Naive thymus-derived CD4-positive, alpha-beta T cell (primary cell): ENCODE data around the gene ZFYVE28. TPM values are rescaled to one million over a fixed set of nuclear protein-coding genes. Genes with fewer than 3 reads are reported as not detected.

Experiments
- ATAC-seq: fragments of 150-1000 bp; cut with Tn5 transposase; 2 replicates; pipeline ENCODE4 v1.10.0; 2021; ENCODE audit warnings: mild to moderate bottlenecking, moderate library complexity
- CTCF ChIA-PET: fragments of 350-600 bp; sonication (Branson Sonifier 250); formaldehyde crosslinking; loops from one replicate; lab custom pipeline; 2021; ENCODE audit warnings: antibody characterized with exemption; lab: Charles Lee
- POLR2A ChIA-PET: fragments of 350-600 bp; sonication (Branson Sonifier 250); formaldehyde crosslinking; loops from one replicate; lab custom pipeline; 2021; ENCODE audit warnings: antibody characterized with exemption, inconsistent platforms; lab: Charles Lee
- DNase-seq, 9 donors: peaks; one replicate each; pipeline versions ENCODE4 v3.0.0 to v3.0.0-alpha.2; 2020 to 2022; ENCODE audit warnings: mixed read lengths in 1 of 9
- H3K27ac ChIP-seq: one replicate; pipeline ENCODE4 v1.7.0; 2013; ENCODE audit warnings: mild to moderate bottlenecking, low read depth, low read length, moderate library complexity
- H3K27me3 ChIP-seq, 2 donors: one replicate each; pipeline ENCODE4 v1.7.0; 2013; ENCODE audit warnings: low read length in 2 of 2, mild to moderate bottlenecking in 2 of 2, moderate library complexity in 2 of 2; ENCODE audit not compliant: control insufficient read depth in 2 of 2, insufficient read depth in 2 of 2
- H3K36me3 ChIP-seq, 3 experiments: 1 replicate in 2 of 3; 2 replicates in 1 of 3; pipeline ENCODE4 v1.7.0; 2013; ENCODE audit warnings: low read length in 3 of 3, mild to moderate bottlenecking in 3 of 3, moderate library complexity in 1 of 3; ENCODE audit not compliant: insufficient read depth in 3 of 3, control insufficient read depth in 2 of 3
- H3K4me1 ChIP-seq, 2 donors: one replicate each; pipeline ENCODE4 v1.7.0; 2013; ENCODE audit warnings: low read length in 2 of 2, mild to moderate bottlenecking in 2 of 2, moderate library complexity in 1 of 2; ENCODE audit not compliant: control insufficient read depth in 2 of 2, insufficient read depth in 2 of 2
- H3K4me3 ChIP-seq: 2 replicates; pipeline ENCODE4 v1.7.0; 2013; ENCODE audit warnings: mild to moderate bottlenecking, low read length
- H3K9me3 ChIP-seq, 3 experiments: 1 replicate in 2 of 3; 2 replicates in 1 of 3; pipeline ENCODE4 v1.7.0; 2013; ENCODE audit warnings: low read length in 3 of 3; ENCODE audit not compliant: control insufficient read depth in 2 of 3
- H3K27ac Mint-ChIP-seq, 9 donors: one replicate each; pipeline ENCODE4 v1.8.0; 2020 to 2022; ENCODE audit warnings: mixed read lengths in 9 of 9, mild to moderate bottlenecking in 8 of 9, moderate library complexity in 5 of 9, inconsistent platforms in 2 of 9
- H3K27me3 Mint-ChIP-seq, 5 donors: one replicate each; pipeline ENCODE4 v1.8.0; 2021 to 2022; ENCODE audit warnings: mixed read lengths in 5 of 5, mild to moderate bottlenecking in 1 of 5
- H3K36me3 Mint-ChIP-seq, 5 donors: one replicate each; pipeline ENCODE4 v1.8.0; 2020 to 2022; ENCODE audit warnings: mixed read lengths in 5 of 5, mild to moderate bottlenecking in 3 of 5, inconsistent platforms in 1 of 5
- H3K4me1 Mint-ChIP-seq, 7 donors: one replicate each; pipeline ENCODE4 v1.8.0; 2020 to 2022; ENCODE audit warnings: mixed read lengths in 7 of 7, mild to moderate bottlenecking in 3 of 7, inconsistent platforms in 1 of 7
- H3K4me3 Mint-ChIP-seq, 10 donors: one replicate each; pipeline ENCODE4 v1.8.0; 2020 to 2022; ENCODE audit warnings: mild to moderate bottlenecking in 10 of 10, mixed read lengths in 10 of 10, moderate library complexity in 6 of 10, inconsistent platforms in 2 of 10
- H3K9me3 Mint-ChIP-seq, 11 donors: one replicate each; pipeline ENCODE4 v1.8.0; 2020 to 2022; ENCODE audit warnings: mixed read lengths in 11 of 11, mild to moderate bottlenecking in 4 of 11, inconsistent platforms in 1 of 11, moderate library complexity in 1 of 11
- intact Hi-C, 2 donors: fragments of 100-400 bp; cut with micrococcal nuclease; formaldehyde crosslinking; loops; one replicate each; pipeline ENCODE4 v1.15.1; 2023
- polyA plus RNA-seq, 2 donors: library from polyadenylated mRNA; unstranded; fragments of 300-500 nt; fragmentation: Illumina TruSeq; gene quantifications; one replicate each; pipeline ENCODE4 v1.2.3, GENCODE V29; 2021
- total RNA-seq, 6 experiments: library from RNA in 5 of 6; stranded (reverse) in 5 of 6; gene quantifications; 1 replicate in 5 of 6; 2 replicates in 1 of 6; pipeline ENCODE4 v1.2.3 and lab custom pipeline; 2021 to 2026

The ZFYVE28 gene
- total and polyA plus RNA-seq, 7 experiments from 2014 or later: 6.1 to 26.5 (median 15.9) TPM

DNA sequence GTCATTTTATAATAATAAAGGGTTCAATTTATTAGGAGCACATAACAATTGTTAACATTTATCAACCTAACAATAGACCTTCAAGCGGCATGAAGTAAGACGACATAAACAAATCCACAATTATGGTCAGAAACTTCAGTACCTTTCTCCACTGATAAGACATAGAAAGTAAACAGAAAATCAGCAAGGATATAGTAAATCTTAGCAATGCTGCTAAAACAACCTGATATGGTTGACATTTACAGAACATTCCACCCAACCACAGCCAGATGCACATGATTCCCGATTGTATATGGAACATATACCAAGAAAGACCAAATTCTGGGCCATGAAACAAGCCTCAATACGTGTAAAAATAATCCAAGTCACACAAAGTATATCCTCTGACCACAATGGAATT lies 71.3 kb downstream of the ZFYVE28 start:
- Histone ChIP-seq H3K4me3 (no peak overlapping the region), H3K36me3 (peaks cover 0 to 2% (median 0%) of the 10 kb centered on the region in 3 experiments), H3K27me3 (no peaks in the 10 kb centered on the region), H3K4me1 (no peaks in the 10 kb centered on the region), H3K9me3 (no peaks in the 10 kb centered on the region), H3K27ac (no peak overlapping the region)
- DNase-seq (no peak), ATAC-seq (no peak)
- POLR2A ChIA-PET: interaction anchor here (0.5 kb wide), 1 partner anchor 345 kb away, joined by 4 read pairs; no protein-coding TSS in a partner anchor
- Mint-ChIP-seq H3K27me3 (peaks cover 0 to 15% (median 0%) of the 10 kb centered on the region in 5 donors), H3K4me1 (peaks cover 3 to 19% (median 9%) of the 10 kb centered on the region in 7 donors), H3K36me3 (peaks cover 0 to 28% (median 16%) of the 10 kb centered on the region in 5 donors), H3K27ac (peak overlapping the region in 5 of 9 donors; percentile 1 to 74 (median 6)), H3K9me3 (peaks cover 0 to 29% (median 3%) of the 10 kb centered on the region in 11 donors), H3K4me3 (no peak overlapping the region)
- intact Hi-C loops: no loop called here
- CTCF ChIA-PET: no interaction called here

DNA sequence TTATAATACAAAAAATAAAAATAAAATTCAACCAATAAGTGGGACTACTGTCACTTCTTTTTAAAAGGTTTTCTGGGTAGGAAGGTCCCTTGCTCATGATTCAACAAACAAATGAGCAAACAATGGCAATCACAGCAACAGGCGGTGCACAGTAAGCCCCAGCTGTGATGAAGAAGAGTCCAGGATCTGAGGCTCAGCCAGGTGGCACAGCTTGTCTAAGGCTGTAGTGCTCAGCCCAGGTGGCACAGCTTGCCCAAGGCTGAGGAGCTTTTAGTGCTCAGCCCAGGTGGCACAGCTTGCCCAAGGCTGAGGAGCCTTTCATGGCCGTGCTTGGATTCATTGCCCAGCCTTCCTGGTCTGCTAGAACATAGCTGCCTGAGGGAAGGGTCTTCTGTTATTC lies 75.0 kb downstream of the ZFYVE28 start:
- H3K4me3 Mint-ChIP-seq: no peak overlapping the region
- H3K36me3 Mint-ChIP-seq: peaks cover 0 to 40% (median 16%) of the 10 kb centered on the region in 5 donors
- intact Hi-C loops: no loop called here
- Histone ChIP-seq H3K4me3 (no peak overlapping the region), H3K9me3 (no peaks in the 10 kb centered on the region), H3K4me1 (no peaks in the 10 kb centered on the region), H3K36me3 (no peaks in the 10 kb centered on the region), H3K27me3 (no peaks in the 10 kb centered on the region), H3K27ac (no peak overlapping the region)
- ChIA-PET CTCF (no interaction called here), POLR2A (no interaction called here)
- peaks cover 3 to 15% (median 9%) of the 10 kb centered on the region in 7 donors for H3K4me1 Mint-ChIP-seq
- DNase-seq (peak in 1 of 9 donors; percentile 8), ATAC-seq (no peak)
- H3K27me3 Mint-ChIP-seq: peaks cover 0 to 9% (median 0%) of the 10 kb centered on the region in 5 donors
- peaks cover 0 to 29% (median 3%) of the 10 kb centered on the region in 11 donors for H3K9me3 Mint-ChIP-seq
- peak overlapping the region in 1 of 9 donors; percentile 82 for H3K27ac Mint-ChIP-seq

DNA sequence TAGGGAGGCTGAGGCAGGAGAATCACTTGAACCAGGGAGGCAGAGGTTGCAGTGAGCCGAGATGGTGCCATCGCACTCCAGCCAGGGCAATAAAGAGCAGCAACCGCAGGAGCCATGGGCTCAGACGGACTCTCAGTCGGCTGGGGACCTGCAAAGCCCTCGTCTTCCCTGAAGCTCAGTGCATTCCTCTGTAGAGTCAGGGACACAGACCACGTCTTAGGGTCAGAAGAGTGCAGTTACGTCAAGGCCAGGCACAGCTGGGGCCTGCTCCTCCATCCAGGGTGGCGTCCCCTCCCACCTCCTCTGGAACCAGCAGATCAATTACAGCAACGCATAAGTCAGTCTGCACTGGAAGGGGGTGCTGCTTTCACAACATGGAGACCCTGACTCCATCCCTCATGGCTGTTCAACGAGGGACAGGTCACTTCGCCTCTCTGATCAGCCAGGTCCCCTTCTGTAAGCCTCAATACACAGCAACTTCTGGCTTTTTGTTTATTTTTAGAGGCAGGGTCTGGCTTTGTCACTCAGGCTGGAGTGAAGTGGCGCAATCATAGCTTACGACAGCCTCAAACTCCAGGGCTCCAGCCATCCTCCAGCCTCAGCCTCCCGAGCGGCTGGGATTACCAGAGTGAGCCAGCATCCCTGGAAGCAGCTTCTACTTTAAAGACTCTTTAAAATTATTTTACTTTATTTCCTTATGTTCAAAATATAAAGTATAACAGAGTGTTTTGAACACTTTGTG lies 76.4 kb downstream of the ZFYVE28 start:
- H3K27ac ChIP-seq: no peak overlapping the region

DNA sequence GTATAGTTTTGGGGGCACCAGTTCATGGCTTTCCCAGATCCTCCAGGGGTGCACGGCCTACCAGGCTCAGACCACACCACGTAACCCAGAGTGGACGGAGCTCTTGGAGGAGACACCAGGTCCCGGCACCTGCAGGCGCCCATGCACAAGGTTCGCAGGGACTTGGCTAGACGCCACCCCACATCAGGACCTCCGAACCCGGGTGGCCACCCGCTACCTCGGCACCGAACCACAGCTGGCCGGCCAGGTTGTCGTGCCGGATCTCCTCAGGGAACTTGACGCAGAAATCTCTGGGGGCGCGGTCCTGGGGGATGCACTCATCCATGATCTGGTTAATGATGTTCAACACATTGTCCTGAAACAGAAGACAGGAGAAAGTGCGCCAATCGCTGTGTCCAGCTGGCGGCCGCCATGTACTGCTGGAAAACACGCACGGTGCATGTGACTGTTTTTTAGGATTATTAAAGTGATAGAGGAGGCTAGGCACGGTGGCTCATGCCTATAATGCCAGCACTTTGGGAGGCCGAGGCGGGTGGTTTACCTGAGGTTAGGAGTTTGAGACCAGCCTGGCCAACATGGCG lies 77.1 kb downstream of the ZFYVE28 start:
- Histone ChIP-seq H3K36me3 (no peaks in the 10 kb centered on the region), H3K27me3 (no peaks in the 10 kb centered on the region), H3K4me3 (no peak overlapping the region), H3K9me3 (no peaks in the 10 kb centered on the region), H3K4me1 (no peaks in the 10 kb centered on the region), H3K27ac (no peak overlapping the region)
- ChIA-PET POLR2A (no interaction called here), CTCF (no interaction called here)
- Mint-ChIP-seq H3K36me3 (peaks cover 0 to 42% (median 16%) of the 10 kb centered on the region in 5 donors), H3K27me3 (peaks cover 0 to 9% (median 0%) of the 10 kb centered on the region in 5 donors), H3K27ac (no peak overlapping the region), H3K4me1 (peaks cover 0 to 4% (median 0%) of the 10 kb centered on the region in 7 donors), H3K9me3 (peaks cover 0 to 18% (median 3%) of the 10 kb centered on the region in 11 donors), H3K4me3 (no peak overlapping the region)
- ATAC-seq (no peak), DNase-seq (peak in 1 of 9 donors; percentile 9)
- intact Hi-C loops: no loop called here

More for the DNA sequence above, 76.4 kb downstream of the ZFYVE28 start:
- ChIA-PET POLR2A (no interaction called here), CTCF (no interaction called here)
- no peaks in the 10 kb centered on the region for H3K9me3 ChIP-seq
- H3K4me1 ChIP-seq: no peaks in the 10 kb centered on the region
- ATAC-seq: no peak
- Mint-ChIP-seq H3K9me3 (peaks cover 0 to 25% (median 3%) of the 10 kb centered on the region in 11 donors), H3K27ac (no peak overlapping the region), H3K4me3 (no peak overlapping the region), H3K36me3 (peaks cover 0 to 41% (median 16%) of the 10 kb centered on the region in 5 donors), H3K4me1 (peaks cover 0 to 6% (median under 1%) of the 10 kb centered on the region in 7 donors), H3K27me3 (peaks cover 0 to 6% (median 0%) of the 10 kb centered on the region in 5 donors)
- intact Hi-C loops: no loop called here
- no peaks in the 10 kb centered on the region for H3K27me3 ChIP-seq
- peak in 1 of 9 donors; percentile 11 for DNase-seq
- no peak overlapping the region for H3K4me3 ChIP-seq
- H3K36me3 ChIP-seq: no peaks in the 10 kb centered on the region

GRCh38 chr4:2340272-2341061 lies 78.0 kb downstream of the ZFYVE28 start:
- H3K4me3 ChIP-seq: no peak overlapping the region
- Mint-ChIP-seq H3K4me1 (peaks cover 0 to 4% (median 0%) of the 10 kb centered on the region in 7 donors), H3K27me3 (peaks cover 0 to 9% (median 0%) of the 10 kb centered on the region in 5 donors), H3K27ac (no peak overlapping the region), H3K4me3 (no peak overlapping the region), H3K36me3 (peaks cover 0 to 42% (median 12%) of the 10 kb centered on the region in 5 donors), H3K9me3 (peaks cover 0 to 12% (median 3%) of the 10 kb centered on the region in 11 donors)
- H3K27me3 ChIP-seq: no peaks in the 10 kb centered on the region
- intact Hi-C loops: no loop called here
- CTCF ChIA-PET: no interaction called here
- no peak for ATAC-seq
- H3K9me3 ChIP-seq: no peaks in the 10 kb centered on the region
- peak in 1 of 9 donors; percentile 16 for DNase-seq
- no peaks in the 10 kb centered on the region for H3K4me1 ChIP-seq
- H3K36me3 ChIP-seq: no peaks in the 10 kb centered on the region
- H3K27ac ChIP-seq: no peak overlapping the region
- POLR2A ChIA-PET: no interaction called here

- no peaks in the 10 kb centered on the region for H3K9me3 ChIP-seq
- peak in 1 of 9 donors; percentile 19 for DNase-seq
- intact Hi-C loops: no loop called here
- peaks cover 0 to 6% (median 0%) of the 10 kb centered on the region in 3 experiments for H3K36me3 ChIP-seq
- ChIA-PET CTCF (interaction anchor here (1.0 kb wide), 1 partner anchor 120 kb away, joined by 3 read pairs; no protein-coding TSS in a partner anchor), POLR2A (no interaction called here)
- ATAC-seq: no peak
- no peak overlapping the region for H3K27ac ChIP-seq
- Mint-ChIP-seq H3K27ac (no peak overlapping the region), H3K4me1 (peaks cover 0 to 4% (median 0%) of the 10 kb centered on the region in 7 donors), H3K36me3 (peaks cover 0 to 37% (median 6%) of the 10 kb centered on the region in 5 donors), H3K27me3 (peaks cover 0 to 5% (median 0%) of the 10 kb centered on the region in 5 donors), H3K4me3 (no peak overlapping the region), H3K9me3 (peaks cover 0 to 6% (median 0%) of the 10 kb centered on the region in 11 donors)
- no peak overlapping the region for H3K4me3 ChIP-seq
- H3K27me3 ChIP-seq: no peaks in the 10 kb centered on the region
- H3K4me1 ChIP-seq: no peaks in the 10 kb centered on the region
Measured at GRCh38 chr4:2339458-2340271, 78.8 kb downstream of the ZFYVE28 start.
